Sigmoid colon (tissue), 7 donors: Measurements from ENCODE around the gene FEV. TPM values are rescaled to one million over a fixed set of nuclear protein-coding genes. Genes with fewer than 3 reads are reported as not detected.
A peak's percentile ranks its signal among the peaks of the same experiment; 100 is the strongest.

Experiments used
- DNase-seq: peaks from one replicate; pipeline ENCODE4 v3.0.0-alpha.2; 2019
- H3K27ac ChIP-seq, 4 donors: fragments of 200-600 bp; sonication (generic); one replicate each; pipeline ENCODE4 v1.5.1; 2016 to 2019; ENCODE audit warnings: mild to moderate bottlenecking in 1 of 4
- H3K27me3 ChIP-seq, 3 donors: fragments of 200-600 bp; sonication (generic); one replicate each; pipeline ENCODE4 v1.5.1; 2019; ENCODE audit warnings: mild to moderate bottlenecking in 1 of 3
- H3K36me3 ChIP-seq, 4 donors: fragments of 200-600 bp; sonication (generic); one replicate each; pipeline ENCODE4 v1.5.1; 2016 to 2019
- H3K4me1 ChIP-seq, 4 donors: fragments of 200-600 bp; sonication (generic); one replicate each; pipeline ENCODE4 v1.5.1; 2017 to 2019
- H3K4me3 ChIP-seq, 4 donors: fragments of 200-600 bp; sonication (generic); one replicate each; pipeline ENCODE4 v1.5.1; 2017 to 2019; ENCODE audit warnings: mild to moderate bottlenecking in 2 of 4, moderate library complexity in 1 of 4
- H3K9me3 ChIP-seq, 4 donors: fragments of 200-600 bp in 3 of 4; sonication (generic) in 3 of 4; one replicate each; pipeline versions ENCODE4 v1.5.1 to v1.6.1; 2013 to 2019
- CTCF ChIP-seq, 4 experiments: fragments of 450-650 bp in 3 of 4; fragments of 200-600 bp in 1 of 4; IDR thresholded peaks; one replicate each; pipeline ENCODE4 v1.5.1; 2016 to 2019; ENCODE audit warnings: antibody characterized with exemption in 4 of 4, mild to moderate bottlenecking in 3 of 4, moderate library complexity in 2 of 4
- EP300 ChIP-seq, 4 donors: sonication (generic); formaldehyde crosslinking; IDR thresholded peaks; one replicate each; pipeline ENCODE4 v1.6.1; 2017; ENCODE audit warnings: antibody characterized with exemption in 4 of 4
- POLR2A ChIP-seq, 2 donors: fragments of 450-650 bp; IDR thresholded peaks; one replicate each; pipeline ENCODE4 v1.6.1; 2016; ENCODE audit warnings: antibody characterized with exemption in 2 of 2, mild to moderate bottlenecking in 2 of 2, moderate library complexity in 2 of 2
- POLR2AphosphoS5 ChIP-seq, 4 donors: sonication (generic); formaldehyde crosslinking; IDR thresholded peaks; one replicate each; pipeline ENCODE4 v1.6.1; 2017; ENCODE audit warnings: antibody characterized with exemption in 4 of 4
- WGBS, 2 donors: extraction: QIAGEN DNeasy Blood & Tissue Kit; methylation state at CpG; one replicate each; pipeline ENCODE4 v1.1.7; 2013; 5-methylcytosine and 5-hydroxymethylcytosine counted together
- intact Hi-C: fragments of 100-400 bp; cut with DNase I; formaldehyde crosslinking; loops from one replicate; pipeline ENCODE4 v1.15.1; 2023
- polyA plus RNA-seq, 3 donors: library from polyadenylated mRNA; stranded (reverse); fragments of 200-250 nt; gene quantifications; one replicate each; pipeline ENCODE4 v1.2.3, GENCODE V29; 2013
- total RNA-seq, 4 donors: library from RNA; depleted of rRNA; stranded (reverse); fragments of >200 nt; gene quantifications; one replicate each; pipeline ENCODE4 v1.1.0, GENCODE V29; 2016
- donor health status: healthy with polysubstance abuse.
- donor health status: Bipolar disorder and iron deficiency.
- donor health status: healthy.

FEV gene
- total and polyA plus RNA-seq, 7 donors: 0.71 to 6.0 (median 0.77) TPM; not detected in 4

GRCh38 chr2:219010873-219011272 lies 25.9 kb upstream of the FEV start:
- intact Hi-C loops: no loop called here
- Histone ChIP-seq H3K4me3 (no peak overlapping the region), H3K36me3 (no peaks in the 10 kb centered on the region), H3K4me1 (no peaks in the 10 kb centered on the region), H3K27me3 (peaks cover 0 to 36% (median 6%) of the 10 kb centered on the region in 3 donors), H3K9me3 (no peaks in the 10 kb centered on the region), H3K27ac (no peak overlapping the region)
- TF ChIP-seq EP300 (IDR thresholded peaks at IDR 0.05): no peak
- TF ChIP-seq CTCF (IDR thresholded peaks at IDR 0.05): no peak
- TF ChIP-seq POLR2A (IDR thresholded peaks at IDR 0.05): no peak
- TF ChIP-seq POLR2AphosphoS5 (IDR thresholded peaks at IDR 0.05): no peak
- no peak for DNase-seq
- 88 to 93% methylated on average over 5 of the region's 5 CpGs for WGBS, 2 donors

- Histone ChIP-seq H3K36me3 (no peaks in the 10 kb centered on the region), H3K27me3 (peaks cover 0 to 42% (median 13%) of the 10 kb centered on the region in 3 donors), H3K4me1 (no peaks in the 10 kb centered on the region), H3K4me3 (no peak overlapping the region), H3K9me3 (no peaks in the 10 kb centered on the region), H3K27ac (no peak overlapping the region)
- TF ChIP-seq POLR2A (IDR thresholded peaks at IDR 0.05) (no peak), POLR2AphosphoS5 (IDR thresholded peaks at IDR 0.05) (no peak), CTCF (IDR thresholded peaks at IDR 0.05) (no peak), EP300 (IDR thresholded peaks at IDR 0.05) (no peak)
- 29 to 40% methylated on average over 6 of the region's 6 CpGs for WGBS, 2 donors
- intact Hi-C loops: no loop called here
- no peak for DNase-seq
These were observed 25.3 kb upstream of the FEV start for GRCh38 chr2:219010162-219010756.

- WGBS, 2 donors: 78 to 90% methylated on average over 2 of the region's 2 CpGs
- Histone ChIP-seq H3K4me1 (no peaks in the 10 kb centered on the region), H3K9me3 (no peaks in the 10 kb centered on the region), H3K36me3 (no peaks in the 10 kb centered on the region), H3K4me3 (no peak overlapping the region), H3K27me3 (peaks cover 0 to 52% (median 17%) of the 10 kb centered on the region in 3 donors), H3K27ac (no peak overlapping the region)
- no peak for TF ChIP-seq POLR2AphosphoS5 (IDR thresholded peaks at IDR 0.05)
- TF ChIP-seq CTCF (IDR thresholded peaks at IDR 0.05): no peak
- TF ChIP-seq EP300 (IDR thresholded peaks at IDR 0.05): no peak
- TF ChIP-seq POLR2A (IDR thresholded peaks at IDR 0.05): no peak
- intact Hi-C loops: no loop called here
- no peak for DNase-seq
These were observed 24.3 kb upstream of the FEV start for GRCh38 chr2:219009294-219009693.

- Histone ChIP-seq H3K4me3 (no peak overlapping the region), H3K36me3 (no peaks in the 10 kb centered on the region), H3K9me3 (no peaks in the 10 kb centered on the region), H3K27me3 (peaks cover 28 to 97% (median 59%) of the 10 kb centered on the region in 3 donors), H3K27ac (no peak overlapping the region), H3K4me1 (peaks cover 0 to 23% (median 21%) of the 10 kb centered on the region in 4 donors)
- no peak for DNase-seq
- no peak for TF ChIP-seq EP300 (IDR thresholded peaks at IDR 0.05)
- 89% methylated on average over 3 of the region's 3 CpGs for WGBS, 2 donors
- intact Hi-C loops: no loop called here
These were observed 19.0 kb upstream of the FEV start for GRCh38 chr2:219003979-219004378.

GRCh38 chr2:219003267-219003634 lies 18.3 kb upstream of the FEV start:
- 8 to 9% methylated on average over 20 of the region's 20 CpGs for WGBS, 2 donors
- Histone ChIP-seq H3K36me3 (no peaks in the 10 kb centered on the region), H3K27me3 (peaks cover 28 to 97% (median 59%) of the 10 kb centered on the region in 3 donors), H3K9me3 (no peaks in the 10 kb centered on the region), H3K4me1 (peaks cover 0 to 23% (median 21%) of the 10 kb centered on the region in 4 donors), H3K27ac (no peak overlapping the region), H3K4me3 (peak overlapping the region in 1 of 4 donors; percentile 8)
- intact Hi-C loops: no loop called here
- no peak for TF ChIP-seq EP300 (IDR thresholded peaks at IDR 0.05)
- peak in 1 of 4 experiments; percentile 14 for TF ChIP-seq CTCF (IDR thresholded peaks at IDR 0.05)
- TF ChIP-seq POLR2AphosphoS5 (IDR thresholded peaks at IDR 0.05): no peak
- no peak for DNase-seq
